Prostate gland (tissue), 2 donors: ENCODE results near the gene GLYATL2.

ENCODE experiments used
- CTCF ChIP-seq, 4 experiments: fragments of 200-600 bp in 2 of 4; fragments of 450-650 bp in 2 of 4; sonication (generic) in 2 of 4; IDR thresholded peaks; 1 replicate in 3 of 4; 2 replicates in 1 of 4; pipeline ENCODE4 v1.5.1; 2016 to 2019; ENCODE audit warnings: antibody characterized with exemption in 4 of 4, mild to moderate bottlenecking in 2 of 4, moderate library complexity in 2 of 4
- POLR2A ChIP-seq: fragments of 450-650 bp; IDR thresholded peaks from one replicate; pipeline ENCODE4 v1.6.1; 2016; ENCODE audit warnings: antibody characterized with exemption, mild to moderate bottlenecking

GRCh38 chr11:58864335-58864734, 19.8 kb upstream of the GLYATL2 start:
- no peak for TF ChIP-seq CTCF (IDR thresholded peaks at IDR 0.05)
- TF ChIP-seq POLR2A = no peak
